ENCODE data around the gene SULT1C3. TPM values are rescaled to one million over a fixed set of nuclear protein-coding genes. Genes with fewer than 3 reads are reported as not detected.
"Not testable (repeated sequence)": the region's sequence is repeated elsewhere in the genome, so short reads cannot be mapped to it uniquely, and the experiment has no call there.

The SULT1C3 gene
- total RNA-seq, 2 donors from 2014 or later, result not detected

GRCh38 chr2:108266218-108266617 is 26.4 kb downstream of the SULT1C3 start:
- Mint-ChIP-seq H3K27me3 (peaks cover 3 to 13% of the 10 kb centered on the region in 2 donors), H3K4me3 (no peak overlapping the region), H3K9me3 (no peaks in the 10 kb centered on the region), H3K27ac (no peak overlapping the region), H3K36me3 (no peaks in the 10 kb centered on the region), H3K4me1 (ENCODE audit: low read depth in 2 of 2) (no peaks in the 10 kb centered on the region)
- no peak for DNase-seq (ENCODE audit: low spot score)
- no peak for ATAC-seq

GRCh38 chr2:108267101-108267500 is 27.3 kb downstream of the SULT1C3 start:
- Mint-ChIP-seq H3K27ac (no peak overlapping the region), H3K4me3 (no peak overlapping the region), H3K27me3 (peaks cover 3 to 13% of the 10 kb centered on the region in 2 donors), H3K36me3 (no peaks in the 10 kb centered on the region), H3K4me1 (ENCODE audit: low read depth in 2 of 2) (no peaks in the 10 kb centered on the region), H3K9me3 (no peaks in the 10 kb centered on the region)
- ATAC-seq (no peak), DNase-seq (ENCODE audit: low spot score) (no peak)

- peaks cover 3 to 13% of the 10 kb centered on the region in 2 donors for H3K27me3 Mint-ChIP-seq
- H3K9me3 Mint-ChIP-seq, result no peaks in the 10 kb centered on the region
- DNase-seq (ENCODE audit: low spot score), result no peak
- H3K4me1 Mint-ChIP-seq (ENCODE audit: low read depth in 2 of 2), result no peaks in the 10 kb centered on the region
- no peaks in the 10 kb centered on the region for H3K36me3 Mint-ChIP-seq
- no peak overlapping the region for H3K4me3 Mint-ChIP-seq
- no peak for ATAC-seq
- H3K27ac Mint-ChIP-seq, result no peak overlapping the region
Observed at GRCh38 chr2:108268001-108268400, 28.2 kb downstream of the SULT1C3 start.

GRCh38 chr2:108270346-108270745 is 30.6 kb downstream of the SULT1C3 start:
- no peaks in the 10 kb centered on the region for H3K36me3 Mint-ChIP-seq
- no peak overlapping the region for H3K27ac Mint-ChIP-seq

GRCh38 chr2:108270768-108271506 is 31.2 kb downstream of the SULT1C3 start:
- Mint-ChIP-seq H3K36me3 (no peaks in the 10 kb centered on the region), H3K27me3 (peaks cover 3 to 5% of the 10 kb centered on the region in 2 donors), H3K27ac (no peak overlapping the region), H3K4me3 (no peak overlapping the region), H3K4me1 (ENCODE audit: low read depth in 2 of 2) (no peaks in the 10 kb centered on the region), H3K9me3 (no peaks in the 10 kb centered on the region)
- ATAC-seq (no peak), DNase-seq (ENCODE audit: low spot score) (no peak)

More at GRCh38 chr2:108270346-108270745, 30.6 kb downstream of the SULT1C3 start:
- Mint-ChIP-seq H3K4me3 (no peak overlapping the region), H3K4me1 (ENCODE audit: low read depth in 2 of 2) (no peaks in the 10 kb centered on the region), H3K9me3 (no peaks in the 10 kb centered on the region), H3K27me3 (peaks cover 3 to 9% of the 10 kb centered on the region in 2 donors)
- no peak for ATAC-seq
- no peak for DNase-seq (ENCODE audit: low spot score)

GRCh38 chr2:108271691-108272253 is 32.0 kb downstream of the SULT1C3 start:
- Mint-ChIP-seq H3K27me3 (peaks cover 2 to 5% of the 10 kb centered on the region in 2 donors), H3K4me1 (ENCODE audit: low read depth in 2 of 2) (no peaks in the 10 kb centered on the region), H3K4me3 (no peak overlapping the region), H3K27ac (no peak overlapping the region), H3K9me3 (no peaks in the 10 kb centered on the region), H3K36me3 (no peaks in the 10 kb centered on the region)
- DNase-seq (ENCODE audit: low spot score), result no peak
- peak in 1 of 2 donors; percentile 22 for ATAC-seq

- peaks cover 0 to 3% of the 10 kb centered on the region in 2 donors for H3K27me3 Mint-ChIP-seq
- H3K27ac Mint-ChIP-seq, result no peak overlapping the region
- H3K36me3 Mint-ChIP-seq, result no peaks in the 10 kb centered on the region
- ATAC-seq, result no peak
- H3K4me3 Mint-ChIP-seq, result no peak overlapping the region
- no peak for DNase-seq (ENCODE audit: low spot score)
- no peaks in the 10 kb centered on the region for H3K9me3 Mint-ChIP-seq
- H3K4me1 Mint-ChIP-seq (ENCODE audit: low read depth in 2 of 2), result no peaks in the 10 kb centered on the region
Observed at GRCh38 chr2:108278631-108279030, 38.9 kb downstream of the SULT1C3 start.

- Mint-ChIP-seq H3K27me3 (peaks cover 0 to 3% of the 10 kb centered on the region in 2 donors), H3K9me3 (no peaks in the 10 kb centered on the region), H3K27ac (no peak overlapping the region), H3K4me1 (ENCODE audit: low read depth in 2 of 2) (no peaks in the 10 kb centered on the region), H3K4me3 (no peak overlapping the region), H3K36me3 (no peaks in the 10 kb centered on the region)
- DNase-seq (ENCODE audit: low spot score) (no peak), ATAC-seq (no peak)
Observed at GRCh38 chr2:108279468-108279867, 39.7 kb downstream of the SULT1C3 start.

GRCh38 chr2:108280466-108280865 is 40.7 kb downstream of the SULT1C3 start:
- H3K27ac Mint-ChIP-seq, result no peak overlapping the region
- H3K4me3 Mint-ChIP-seq, result no peak overlapping the region
- DNase-seq (ENCODE audit: low spot score) (no peak), ATAC-seq (no peak)
- peaks cover 6 to 7% of the 10 kb centered on the region in 2 donors for H3K27me3 Mint-ChIP-seq
- H3K36me3 Mint-ChIP-seq, result no peaks in the 10 kb centered on the region
- H3K4me1 Mint-ChIP-seq (ENCODE audit: low read depth in 2 of 2), result no peaks in the 10 kb centered on the region
- peaks cover 3% of the 10 kb centered on the region for H3K9me3 Mint-ChIP-seq

GRCh38 chr2:108284566-108284965 is 44.8 kb downstream of the SULT1C3 start:
- H3K27me3 Mint-ChIP-seq, result peaks cover 9 to 17% of the 10 kb centered on the region in 2 donors
- DNase-seq (ENCODE audit: low spot score); H3K4me3 Mint-ChIP-seq; H3K4me1 Mint-ChIP-seq (ENCODE audit: low read depth in 2 of 2); H3K36me3 Mint-ChIP-seq; ATAC-seq; H3K27ac Mint-ChIP-seq; H3K9me3 Mint-ChIP-seq: not testable (repeated sequence)

GRCh38 chr2:108285616-108286015 is 45.8 kb downstream of the SULT1C3 start:
- H3K36me3 Mint-ChIP-seq, result no peaks in the 10 kb centered on the region
- H3K4me3 Mint-ChIP-seq, result no peak overlapping the region
- no peak for ATAC-seq
- H3K27ac Mint-ChIP-seq, result no peak overlapping the region
- no peaks in the 10 kb centered on the region for H3K4me1 Mint-ChIP-seq (ENCODE audit: low read depth in 2 of 2)
- DNase-seq (ENCODE audit: low spot score), result no peak
- peaks cover 9 to 17% of the 10 kb centered on the region in 2 donors for H3K27me3 Mint-ChIP-seq
- H3K9me3 Mint-ChIP-seq, result peaks cover 3% of the 10 kb centered on the region

GRCh38 chr2:108287169-108287568 is 47.4 kb downstream of the SULT1C3 start:
- Mint-ChIP-seq H3K36me3 (no peaks in the 10 kb centered on the region), H3K27me3 (peaks cover 13 to 17% of the 10 kb centered on the region in 2 donors), H3K4me1 (ENCODE audit: low read depth in 2 of 2) (no peaks in the 10 kb centered on the region), H3K27ac (no peak overlapping the region), H3K4me3 (no peak overlapping the region), H3K9me3 (peaks cover 3% of the 10 kb centered on the region)
- DNase-seq (ENCODE audit: low spot score) (no peak), ATAC-seq (no peak)

GRCh38 chr2:108288534-108289106 is 48.9 kb downstream of the SULT1C3 start, which contains the start of gene SULT1C2:
SULT1C2 (plus strand) TSS chr2:108288895; CDS start chr2:108293668, 4,773 bp downstream.
- Mint-ChIP-seq H3K9me3 (peaks cover 3% of the 10 kb centered on the region), H3K4me1 (ENCODE audit: low read depth in 2 of 2) (no peaks in the 10 kb centered on the region), H3K4me3 (no peak within 1 kb of the TSS), H3K27me3 (peaks cover 14 to 17% of the 10 kb centered on the region in 2 donors), H3K36me3 (no peaks in the 10 kb centered on the region), H3K27ac (no peak within 1 kb of the TSS)
- ATAC-seq (peak in 1 of 2 donors; percentile 32), DNase-seq (ENCODE audit: low spot score) (no peak)

- no peaks in the 10 kb centered on the region for H3K4me1 Mint-ChIP-seq (ENCODE audit: low read depth in 2 of 2)
- H3K9me3 Mint-ChIP-seq, result no peaks in the 10 kb centered on the region
- DNase-seq (ENCODE audit: low spot score), result no peak
- H3K27ac Mint-ChIP-seq, result no peak overlapping the region
- no peak overlapping the region for H3K4me3 Mint-ChIP-seq
- H3K27me3 Mint-ChIP-seq, result peaks cover 0 to 7% of the 10 kb centered on the region in 2 donors
- ATAC-seq, result no peak
- no peaks in the 10 kb centered on the region for H3K36me3 Mint-ChIP-seq
Observed at GRCh38 chr2:108293850-108294249, 54.1 kb downstream of the SULT1C3 start.

Measured in natural killer cell treated with Interleukin-12 subunit alpha and Interleukin-12 subunit beta and Interleukin-15 and Interleukin-18, amount 100 ng/mL, for 72 hours (primary cell).